Cardiac fibroblast (primary cell): ENCODE results near the gene PDE1A.
"Not testable (repeated sequence)": the region's sequence is repeated elsewhere in the genome, so short reads cannot be mapped to it uniquely, and the experiment has no call there.

Experiments used
- DNase-seq, 2 donors: peaks; one replicate each; pipeline versions ENCODE4 v3.0.0 to v3.0.0-alpha.2; 2010; ENCODE audit warnings: low read depth in 2 of 2
- H3K4me3 ChIP-seq, 2 donors: replicated peaks in 1 of 2; 1 replicate in 1 of 2; 2 replicates in 1 of 2; pipeline ENCODE4 v1.5.1; 2011; ENCODE audit warnings: low read depth in 2 of 2, low read length in 2 of 2, mild to moderate bottlenecking in 2 of 2, moderate library complexity in 1 of 2
- CTCF ChIP-seq: IDR thresholded peaks from one replicate; pipeline ENCODE4 v1.5.1; 2011; ENCODE audit warnings: low read depth, mild to moderate bottlenecking, low read length, inconsistent platforms

The PDE1A gene

GRCh38 chr2:182393270-182393760 is 33.5 kb downstream of the PDE1A start:
- no peak overlapping the region for H3K4me3 ChIP-seq
- TF ChIP-seq CTCF, result no peak
- DNase-seq, result peak in 1 of 2 donors; percentile 39

- no peak overlapping the region for H3K4me3 ChIP-seq
- TF ChIP-seq CTCF, result no peak
- no peak for DNase-seq
Observed at GRCh38 chr2:182391443-182391842, 35.4 kb downstream of the PDE1A start.

GRCh38 chr2:182386267-182386880 is 40.5 kb downstream of the PDE1A start:
- DNase-seq, H3K4me3 ChIP-seq: not testable (repeated sequence)

GRCh38 chr2:182384860-182385259 is 42.0 kb downstream of the PDE1A start:
- no peak for TF ChIP-seq CTCF
- H3K4me3 ChIP-seq, result no peak overlapping the region
- no peak for DNase-seq

GRCh38 chr2:182381225-182381624 is 45.6 kb downstream of the PDE1A start:
- no peak for DNase-seq
- no peak for TF ChIP-seq CTCF
- no peak overlapping the region for H3K4me3 ChIP-seq

GRCh38 chr2:182379241-182379640 is 47.6 kb downstream of the PDE1A start:
- no peak overlapping the region for H3K4me3 ChIP-seq
- DNase-seq, result peak; percentile 55 to 91
- no peak for TF ChIP-seq CTCF

GRCh38 chr2:182378759-182379158 is 48.1 kb downstream of the PDE1A start:
- H3K4me3 ChIP-seq, result no peak overlapping the region
- TF ChIP-seq CTCF, result no peak
- no peak for DNase-seq
